ENCODE results near the gene NEDD1.

NEDD1 gene

DNA sequence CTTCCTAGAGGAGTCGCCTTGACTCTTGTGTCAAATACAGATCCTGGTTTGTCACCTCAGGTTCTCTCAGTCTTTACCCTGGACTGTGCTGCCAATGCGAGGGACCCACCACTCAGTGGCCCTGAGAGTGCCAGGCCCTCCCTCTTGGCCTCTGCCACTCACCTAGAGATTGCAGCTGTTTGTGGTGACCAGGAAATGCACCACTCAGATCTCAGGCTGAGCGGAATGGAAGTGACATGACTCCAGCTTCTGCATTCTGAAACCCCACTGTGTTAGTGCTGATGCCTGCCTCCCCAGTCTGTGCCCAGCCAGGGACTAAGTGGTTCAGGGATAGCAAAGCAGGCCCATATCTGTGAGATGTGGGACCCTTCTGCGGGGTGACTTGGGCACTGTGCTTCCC lies 27.8 kb upstream of the NEDD1 start:
- Histone ChIP-seq H3K9me3 (ENCODE audit: control insufficient read depth in 1 of 2, low read length in 2 of 2) (no peaks in the 10 kb centered on the region), H3K4me1 (ENCODE audit: control insufficient read depth in 1 of 2, insufficient read depth in 2 of 2, low read length in 2 of 2) (no peaks in the 10 kb centered on the region), H3K27me3 (ENCODE audit: low read depth, low read length) (no peaks in the 10 kb centered on the region), H3K4me3 (ENCODE audit: low read depth in 1 of 2, low read length in 2 of 2) (no peak overlapping the region), H3K27ac (ENCODE audit: low read length) (no peak overlapping the region), H3K36me3 (ENCODE audit: control insufficient read depth in 1 of 2, insufficient read depth in 2 of 2, low read length in 2 of 2) (no peaks in the 10 kb centered on the region)

DNA sequence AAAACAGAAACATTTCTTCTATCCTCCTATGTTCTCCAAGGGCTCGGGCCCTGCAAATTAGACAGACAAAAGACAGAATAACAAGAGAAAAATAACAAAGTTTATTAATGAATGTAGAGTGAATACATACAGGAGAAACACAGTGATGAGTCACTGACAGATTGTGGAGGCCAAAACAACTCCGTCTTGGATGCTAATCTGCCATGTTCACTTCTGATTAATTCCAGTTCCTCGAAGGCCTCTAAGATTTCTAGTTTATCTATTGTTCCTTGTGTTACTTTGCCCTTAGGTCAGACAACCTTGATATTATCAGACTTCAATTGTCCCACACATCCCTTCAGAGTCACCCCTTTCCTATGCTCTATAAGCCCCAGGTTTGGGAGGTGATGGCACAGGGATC lies 26.8 kb upstream of the NEDD1 start:
- no peaks in the 10 kb centered on the region for H3K9me3 ChIP-seq (ENCODE audit: control insufficient read depth in 1 of 2, low read length in 2 of 2)
- H3K36me3 ChIP-seq (ENCODE audit: control insufficient read depth in 1 of 2, insufficient read depth in 2 of 2, low read length in 2 of 2) = no peaks in the 10 kb centered on the region
- H3K4me1 ChIP-seq (ENCODE audit: control insufficient read depth in 1 of 2, insufficient read depth in 2 of 2, low read length in 2 of 2) = no peaks in the 10 kb centered on the region
- no peak overlapping the region for H3K27ac ChIP-seq (ENCODE audit: low read length)
- no peaks in the 10 kb centered on the region for H3K27me3 ChIP-seq (ENCODE audit: low read depth, low read length)
- H3K4me3 ChIP-seq (ENCODE audit: low read depth in 1 of 2, low read length in 2 of 2) = no peak overlapping the region

- Histone ChIP-seq H3K9me3 (ENCODE audit: control insufficient read depth in 1 of 2, low read length in 2 of 2) (no peaks in the 10 kb centered on the region), H3K4me3 (ENCODE audit: low read depth in 1 of 2, low read length in 2 of 2) (no peak overlapping the region), H3K4me1 (ENCODE audit: control insufficient read depth in 1 of 2, insufficient read depth in 2 of 2, low read length in 2 of 2) (no peaks in the 10 kb centered on the region), H3K27ac (ENCODE audit: low read length) (no peak overlapping the region), H3K36me3 (ENCODE audit: control insufficient read depth in 1 of 2, insufficient read depth in 2 of 2, low read length in 2 of 2) (no peaks in the 10 kb centered on the region), H3K27me3 (ENCODE audit: low read depth, low read length) (no peaks in the 10 kb centered on the region)
Observed at GRCh38 chr12:96881608-96882007, 25.4 kb upstream of the NEDD1 start.

GRCh38 chr12:96882862-96883261 lies 24.2 kb upstream of the NEDD1 start:
- H3K27ac ChIP-seq (ENCODE audit: low read length) = no peak overlapping the region
- H3K4me3 ChIP-seq (ENCODE audit: low read depth in 1 of 2, low read length in 2 of 2) = no peak overlapping the region
- no peaks in the 10 kb centered on the region for H3K27me3 ChIP-seq (ENCODE audit: low read depth, low read length)
- H3K4me1 ChIP-seq (ENCODE audit: control insufficient read depth in 1 of 2, insufficient read depth in 2 of 2, low read length in 2 of 2) = peaks cover 0 to 7% of the 10 kb centered on the region in 2 donors
- no peaks in the 10 kb centered on the region for H3K36me3 ChIP-seq (ENCODE audit: control insufficient read depth in 1 of 2, insufficient read depth in 2 of 2, low read length in 2 of 2)
- H3K9me3 ChIP-seq (ENCODE audit: control insufficient read depth in 1 of 2, low read length in 2 of 2) = no peaks in the 10 kb centered on the region

DNA sequence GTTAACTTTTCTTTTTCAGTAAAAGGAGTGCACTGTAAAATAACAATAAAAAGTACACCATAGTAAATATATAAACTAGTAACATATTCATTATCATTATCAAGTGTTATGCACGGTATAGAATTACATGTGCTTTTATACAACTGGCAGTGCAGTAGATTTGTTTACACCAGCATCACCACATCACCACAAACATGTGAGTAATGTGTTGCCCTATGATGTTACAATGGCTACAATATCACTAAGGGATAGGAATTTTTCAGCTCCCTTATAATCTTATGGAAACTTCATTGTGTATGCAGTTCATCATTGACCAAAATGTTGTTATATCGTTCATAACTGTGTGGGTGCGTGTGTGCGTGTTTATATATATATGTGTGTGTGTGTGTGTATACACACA lies 23.5 kb upstream of the NEDD1 start:
- H3K4me1 ChIP-seq (ENCODE audit: control insufficient read depth in 1 of 2, insufficient read depth in 2 of 2, low read length in 2 of 2) = peaks cover 0 to 7% of the 10 kb centered on the region in 2 donors
- no peaks in the 10 kb centered on the region for H3K36me3 ChIP-seq (ENCODE audit: control insufficient read depth in 1 of 2, insufficient read depth in 2 of 2, low read length in 2 of 2)
- H3K4me3 ChIP-seq (ENCODE audit: low read depth in 1 of 2, low read length in 2 of 2) = no peak overlapping the region
- H3K27me3 ChIP-seq (ENCODE audit: low read depth, low read length) = no peaks in the 10 kb centered on the region
- H3K27ac ChIP-seq (ENCODE audit: low read length) = no peak overlapping the region
- H3K9me3 ChIP-seq (ENCODE audit: control insufficient read depth in 1 of 2, low read length in 2 of 2) = no peaks in the 10 kb centered on the region

DNA sequence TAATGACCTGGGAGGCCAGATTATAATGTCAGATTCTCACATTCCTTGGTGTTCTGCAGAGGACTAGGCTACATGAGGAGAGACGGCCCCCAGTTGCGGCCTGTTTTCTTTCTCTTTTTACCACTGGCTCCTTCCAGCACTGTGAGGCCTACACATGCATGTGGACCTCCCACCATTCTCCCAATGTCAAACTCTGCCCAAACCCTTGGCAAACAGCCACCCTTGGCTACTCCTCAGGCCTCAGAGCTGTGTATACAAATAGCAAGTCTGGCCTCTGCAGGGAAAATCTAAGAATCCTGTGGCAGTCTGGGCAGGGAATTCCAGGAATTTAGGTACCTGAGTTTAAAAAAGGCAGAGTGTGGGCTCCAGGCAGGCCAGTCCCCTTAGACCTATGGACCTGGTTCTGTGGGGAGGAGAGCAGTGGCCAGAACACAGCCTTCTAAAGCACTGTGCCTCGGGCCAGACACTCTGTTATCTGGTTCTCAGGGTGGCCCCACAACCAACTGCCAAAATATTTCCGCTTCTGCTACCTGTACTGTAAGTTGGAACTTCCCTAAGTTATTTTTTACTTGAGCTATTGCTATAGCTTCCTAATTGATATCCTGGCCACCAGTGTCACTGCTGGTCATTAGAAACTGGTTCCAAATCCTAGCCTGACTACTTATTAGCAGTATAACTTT lies 19.9 kb upstream of the NEDD1 start:
- Histone ChIP-seq H3K4me1 (ENCODE audit: control insufficient read depth in 1 of 2, insufficient read depth in 2 of 2, low read length in 2 of 2) (peaks cover 0 to 7% of the 10 kb centered on the region in 2 donors), H3K27me3 (ENCODE audit: low read depth, low read length) (no peaks in the 10 kb centered on the region), H3K36me3 (ENCODE audit: control insufficient read depth in 1 of 2, insufficient read depth in 2 of 2, low read length in 2 of 2) (no peaks in the 10 kb centered on the region), H3K4me3 (ENCODE audit: low read depth in 1 of 2, low read length in 2 of 2) (no peak overlapping the region), H3K9me3 (ENCODE audit: control insufficient read depth in 1 of 2, low read length in 2 of 2) (no peaks in the 10 kb centered on the region), H3K27ac (ENCODE audit: low read length) (no peak overlapping the region)

DNA sequence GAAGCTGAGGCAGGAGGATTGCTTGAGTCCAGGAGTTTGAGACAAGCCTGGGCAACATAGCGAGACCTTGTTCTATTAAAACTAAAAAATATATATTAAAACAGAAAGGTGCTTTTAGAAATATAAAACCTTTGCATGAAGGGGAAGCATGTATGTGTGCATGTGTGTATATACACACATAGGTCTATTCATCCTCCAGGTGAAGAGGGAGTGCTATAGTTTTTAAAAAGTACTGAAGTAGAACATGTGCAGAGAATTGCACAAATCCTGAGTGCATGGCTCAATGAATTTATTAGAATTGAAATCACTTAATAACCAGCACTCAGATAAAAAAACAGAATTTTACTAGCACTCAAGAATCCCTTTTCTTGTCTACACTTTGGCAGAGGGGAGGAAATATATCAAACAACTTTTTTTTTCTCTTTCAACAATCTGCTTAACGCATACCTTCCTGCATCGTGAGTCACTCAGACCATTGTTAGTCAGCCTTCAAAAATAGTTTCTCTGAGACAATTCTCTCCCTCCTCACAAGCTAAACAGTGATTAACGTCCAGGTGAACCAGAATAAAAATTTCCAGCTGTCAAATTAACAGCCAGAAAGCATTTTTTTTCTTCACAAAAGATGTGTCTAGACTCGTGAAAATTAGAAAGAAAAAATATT lies 17.7 kb upstream of the NEDD1 start:
- Histone ChIP-seq H3K9me3 (ENCODE audit: control insufficient read depth in 1 of 2, low read length in 2 of 2) (no peaks in the 10 kb centered on the region), H3K27me3 (ENCODE audit: low read depth, low read length) (no peaks in the 10 kb centered on the region), H3K4me1 (ENCODE audit: control insufficient read depth in 1 of 2, insufficient read depth in 2 of 2, low read length in 2 of 2) (peaks cover 0 to 7% of the 10 kb centered on the region in 2 donors), H3K27ac (ENCODE audit: low read length) (no peak overlapping the region), H3K4me3 (ENCODE audit: low read depth in 1 of 2, low read length in 2 of 2) (no peak overlapping the region), H3K36me3 (ENCODE audit: control insufficient read depth in 1 of 2, insufficient read depth in 2 of 2, low read length in 2 of 2) (no peaks in the 10 kb centered on the region)

GRCh38 chr12:96890331-96890730 lies 16.7 kb upstream of the NEDD1 start:
- Histone ChIP-seq H3K27me3 (ENCODE audit: low read depth, low read length) (no peaks in the 10 kb centered on the region), H3K36me3 (ENCODE audit: control insufficient read depth in 1 of 2, insufficient read depth in 2 of 2, low read length in 2 of 2) (no peaks in the 10 kb centered on the region), H3K9me3 (ENCODE audit: control insufficient read depth in 1 of 2, low read length in 2 of 2) (no peaks in the 10 kb centered on the region), H3K4me1 (ENCODE audit: control insufficient read depth in 1 of 2, insufficient read depth in 2 of 2, low read length in 2 of 2) (peaks cover 0 to 7% of the 10 kb centered on the region in 2 donors), H3K27ac (ENCODE audit: low read length) (no peak overlapping the region), H3K4me3 (ENCODE audit: low read depth in 1 of 2, low read length in 2 of 2) (no peak overlapping the region)

DNA sequence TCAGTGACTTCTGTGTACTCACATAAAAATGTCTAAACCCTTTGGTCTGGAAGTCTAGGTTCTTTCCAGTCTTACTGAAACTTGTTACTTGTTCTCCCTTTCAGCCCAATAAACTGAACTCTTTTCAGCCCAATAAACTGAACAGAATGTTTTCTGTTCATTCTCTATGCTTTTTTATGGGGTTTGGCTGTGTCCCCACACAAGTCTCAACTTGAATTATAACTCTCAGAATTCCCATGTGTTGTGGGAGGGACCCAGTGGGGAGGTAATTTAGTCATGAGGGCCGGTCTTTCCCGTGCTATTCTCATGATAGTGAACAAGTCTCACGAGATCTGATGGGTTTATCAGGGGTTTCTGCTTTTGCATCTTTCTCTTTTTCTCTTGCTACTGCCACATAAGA lies 15.0 kb upstream of the NEDD1 start:
- H3K27ac ChIP-seq (ENCODE audit: low read length) = no peak overlapping the region
- H3K4me1 ChIP-seq (ENCODE audit: control insufficient read depth in 1 of 2, insufficient read depth in 2 of 2, low read length in 2 of 2) = peaks cover 0 to 5% of the 10 kb centered on the region in 2 donors
- no peaks in the 10 kb centered on the region for H3K9me3 ChIP-seq (ENCODE audit: control insufficient read depth in 1 of 2, low read length in 2 of 2)
- H3K27me3 ChIP-seq (ENCODE audit: low read depth, low read length) = no peaks in the 10 kb centered on the region
- H3K36me3 ChIP-seq (ENCODE audit: control insufficient read depth in 1 of 2, insufficient read depth in 2 of 2, low read length in 2 of 2) = no peaks in the 10 kb centered on the region
- no peak overlapping the region for H3K4me3 ChIP-seq (ENCODE audit: low read depth in 1 of 2, low read length in 2 of 2)

DNA sequence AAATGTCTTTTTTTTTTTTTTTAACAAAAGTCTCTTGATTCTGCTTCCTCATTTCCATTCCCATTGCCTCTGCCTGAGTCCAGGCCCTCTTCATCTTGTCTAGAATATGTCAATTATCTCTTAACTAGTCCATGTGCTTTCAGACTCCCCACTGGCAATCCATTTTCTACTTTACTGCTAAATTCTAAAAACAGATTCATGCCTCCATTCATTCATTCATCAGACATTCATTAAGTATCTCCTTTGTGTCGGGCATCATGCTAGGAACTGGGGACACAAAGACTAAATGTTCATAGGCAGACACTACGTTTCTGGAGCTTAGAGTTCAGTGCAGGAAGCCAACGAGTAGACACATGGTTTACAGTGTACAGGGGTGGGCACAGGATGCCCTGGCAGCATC lies 9.6 kb upstream of the NEDD1 start:
- no peaks in the 10 kb centered on the region for H3K27me3 ChIP-seq (ENCODE audit: low read depth, low read length)
- no peaks in the 10 kb centered on the region for H3K9me3 ChIP-seq (ENCODE audit: control insufficient read depth in 1 of 2, low read length in 2 of 2)
- H3K36me3 ChIP-seq (ENCODE audit: control insufficient read depth in 1 of 2, insufficient read depth in 2 of 2, low read length in 2 of 2) = no peaks in the 10 kb centered on the region
- no peak overlapping the region for H3K27ac ChIP-seq (ENCODE audit: low read length)
- H3K4me1 ChIP-seq (ENCODE audit: control insufficient read depth in 1 of 2, insufficient read depth in 2 of 2, low read length in 2 of 2) = no peaks in the 10 kb centered on the region
- no peak overlapping the region for H3K4me3 ChIP-seq (ENCODE audit: low read depth in 1 of 2, low read length in 2 of 2)

DNA sequence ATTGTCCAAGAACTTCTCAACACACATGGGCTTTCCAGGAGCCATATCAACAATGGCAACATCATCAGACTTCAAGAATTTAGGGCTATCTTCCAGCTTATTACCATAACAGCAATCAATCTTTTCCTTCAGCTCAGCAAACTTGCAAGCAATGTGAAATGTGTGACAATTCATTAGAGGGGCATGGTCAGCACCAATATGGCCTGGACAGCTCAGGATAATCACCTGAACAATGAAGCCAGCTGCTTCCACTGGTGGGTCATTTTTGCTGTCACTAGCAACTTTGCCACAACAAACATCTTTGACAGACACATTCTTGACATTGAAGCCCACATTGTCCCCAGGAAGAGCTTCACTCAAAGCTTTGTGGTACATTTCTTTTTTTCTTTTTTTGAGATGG lies 5.9 kb upstream of the NEDD1 start:
- Histone ChIP-seq H3K4me3 (ENCODE audit: low read depth in 1 of 2, low read length in 2 of 2) (no peak overlapping the region), H3K27ac (ENCODE audit: low read length) (no peak overlapping the region), H3K36me3 (ENCODE audit: control insufficient read depth in 1 of 2, insufficient read depth in 2 of 2, low read length in 2 of 2) (no peaks in the 10 kb centered on the region), H3K9me3 (ENCODE audit: control insufficient read depth in 1 of 2, low read length in 2 of 2) (no peaks in the 10 kb centered on the region), H3K27me3 (ENCODE audit: low read depth, low read length) (no peaks in the 10 kb centered on the region), H3K4me1 (ENCODE audit: control insufficient read depth in 1 of 2, insufficient read depth in 2 of 2, low read length in 2 of 2) (no peaks in the 10 kb centered on the region)

DNA sequence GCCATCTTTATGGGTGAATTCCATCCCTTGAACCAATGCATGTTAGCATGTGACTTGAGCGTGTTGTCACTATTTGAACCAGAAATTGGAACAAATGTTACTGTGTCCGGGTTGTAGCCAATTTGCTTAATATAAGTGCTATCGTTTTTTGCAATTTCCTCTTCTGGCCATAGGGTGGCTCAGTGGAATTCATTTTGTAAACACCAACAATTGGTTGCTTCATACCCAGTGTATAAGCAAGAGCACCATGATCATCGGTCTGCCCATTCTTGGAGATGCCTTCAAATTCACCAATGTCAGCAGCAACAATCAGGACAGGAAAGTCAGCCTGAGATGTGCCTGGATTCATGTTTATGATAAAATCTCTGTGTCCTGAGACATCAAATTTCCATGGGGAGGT lies 5.0 kb upstream of the NEDD1 start:
- Histone ChIP-seq H3K27me3 (ENCODE audit: low read depth, low read length) (no peaks in the 10 kb centered on the region), H3K4me3 (ENCODE audit: low read depth in 1 of 2, low read length in 2 of 2) (no peak overlapping the region), H3K36me3 (ENCODE audit: control insufficient read depth in 1 of 2, insufficient read depth in 2 of 2, low read length in 2 of 2) (no peaks in the 10 kb centered on the region), H3K9me3 (ENCODE audit: control insufficient read depth in 1 of 2, low read length in 2 of 2) (no peaks in the 10 kb centered on the region), H3K27ac (ENCODE audit: low read length) (no peak overlapping the region), H3K4me1 (ENCODE audit: control insufficient read depth in 1 of 2, insufficient read depth in 2 of 2, low read length in 2 of 2) (no peaks in the 10 kb centered on the region)

All from muscle layer of duodenum (tissue), 2 donors.